B cell (primary cell): ENCODE results near the gene HOXD3. TPM values are rescaled to one million over a fixed set of nuclear protein-coding genes. Genes with fewer than 3 reads are reported as not detected.

Experiments
- ATAC-seq: fragments of 200-7000 bp; cut with Tn5 transposase; one replicate; pipeline ENCODE4 v1.10.0; 2021; ENCODE audit warnings: low read depth, mild to moderate bottlenecking, moderate number of reproducible peaks, moderate library complexity
- CTCF ChIA-PET: fragments of 350-600 bp; sonication (Branson Sonifier 250); formaldehyde crosslinking; loops from one replicate; lab custom pipeline; 2021; ENCODE audit warnings: antibody characterized with exemption, inconsistent platforms; lab: Charles Lee
- POLR2A ChIA-PET: fragments of 350-600 bp; sonication (Branson Sonifier 250); formaldehyde crosslinking; loops from one replicate; lab custom pipeline; 2021; ENCODE audit warnings: antibody characterized with exemption; lab: Charles Lee
- DNase-seq: peaks from one replicate; pipeline ENCODE4 v3.0.0; 2013
- H2AFZ ChIP-seq: 2 replicates; pipeline ENCODE4 v1.6.1; 2012; ENCODE audit warnings: mild to moderate bottlenecking, low read depth, low read length; ENCODE audit not compliant: insufficient read depth, poor library complexity, severe bottlenecking
- H3K27ac ChIP-seq, 2 donors: 1 replicate in 1 of 2; 2 replicates in 1 of 2; pipeline ENCODE4 v1.5.1; 2012 to 2013; ENCODE audit warnings: low read length in 2 of 2, mild to moderate bottlenecking in 2 of 2, moderate library complexity in 1 of 2
- H3K27me3 ChIP-seq, 4 experiments: fragments of 200-600 bp in 1 of 4; sonication (generic) in 1 of 4; replicated peaks in 1 of 4; 1 replicate in 2 of 4; 2 replicates in 2 of 4; pipeline versions ENCODE4 v1.6.1 to v1.7.0; 2013 to 2016; ENCODE audit warnings: low read length in 3 of 4, mild to moderate bottlenecking in 2 of 4, mixed read lengths in 1 of 4, moderate library complexity in 1 of 4; ENCODE audit not compliant: insufficient read depth in 4 of 4, control insufficient read depth in 3 of 4; ENCODE audit errors: control extremely low read depth in 1 of 4
- H3K36me3 ChIP-seq, 2 experiments: replicated peaks in 1 of 2; 1 replicate in 1 of 2; 2 replicates in 1 of 2; pipeline versions ENCODE4 v1.6.1 to v1.7.1; 2013; ENCODE audit warnings: low read length in 1 of 2; ENCODE audit not compliant: insufficient read depth in 2 of 2, control insufficient read depth in 1 of 2; ENCODE audit errors: control extremely low read depth in 1 of 2, extremely low read depth in 1 of 2
- H3K4me1 ChIP-seq, 2 donors: fragments of 200-600 bp in 1 of 2; sonication (generic) in 1 of 2; 1 replicate in 1 of 2; 2 replicates in 1 of 2; pipeline versions ENCODE4 v1.5.1 to v1.6.1; 2013 to 2017; ENCODE audit warnings: low read length in 2 of 2; ENCODE audit not compliant: control insufficient read depth in 2 of 2, insufficient read depth in 2 of 2
- H3K4me2 ChIP-seq: replicated peaks from 2 replicates; pipeline ENCODE3; 2012; ENCODE audit warnings: mild to moderate bottlenecking, low read depth, low read length; ENCODE audit not compliant: poor library complexity, severe bottlenecking
- H3K4me3 ChIP-seq, 5 experiments: fragments of 200-600 bp in 1 of 5; sonication (generic) in 1 of 5; 1 replicate in 3 of 5; 2 replicates in 2 of 5; pipeline versions ENCODE4 v1.5.1 to v1.7.0; 2011 to 2016; ENCODE audit warnings: low read length in 4 of 5, mild to moderate bottlenecking in 4 of 5, low read depth in 2 of 5, control low read depth in 1 of 5, moderate library complexity in 1 of 5; ENCODE audit not compliant: insufficient read depth in 1 of 5; ENCODE audit errors: control extremely low read depth in 1 of 5, extremely low read depth in 1 of 5
- H3K79me2 ChIP-seq: fragments of 200-600 bp; sonication (generic); one replicate; pipeline ENCODE4 v1.6.0; 2016; ENCODE audit warnings: low read length; ENCODE audit not compliant: control insufficient read depth, insufficient read depth
- H3K9ac ChIP-seq: fragments of 200-600 bp; sonication (generic); 2 replicates; pipeline ENCODE4 v1.6.1; 2017; ENCODE audit warnings: mild to moderate bottlenecking, low read length, moderate library complexity
- H3K9me3 ChIP-seq, 3 donors: one replicate each; pipeline versions ENCODE4 v1.6.1 to v1.7.1; 2013; ENCODE audit warnings: low read length in 2 of 3; ENCODE audit not compliant: control insufficient read depth in 2 of 3, insufficient read depth in 1 of 3; ENCODE audit errors: control extremely low read depth in 1 of 3
- H4K20me1 ChIP-seq: 2 replicates; pipeline ENCODE4 v1.6.0; 2012; ENCODE audit warnings: mild to moderate bottlenecking, low read length; ENCODE audit not compliant: insufficient read depth, control insufficient read depth, poor library complexity, severe bottlenecking
- H3K27ac Mint-ChIP-seq: one replicate; pipeline ENCODE4 v1.8.0; 2021; ENCODE audit warnings: mixed read lengths
- H3K27me3 Mint-ChIP-seq: one replicate; pipeline ENCODE4 v1.8.0; 2021; ENCODE audit warnings: mixed read lengths
- H3K4me1 Mint-ChIP-seq: one replicate; pipeline ENCODE4 v1.8.0; 2021; ENCODE audit warnings: mixed read lengths
- H3K4me3 Mint-ChIP-seq: one replicate; pipeline ENCODE4 v1.8.0; 2021; ENCODE audit warnings: mixed read lengths
- H3K9me3 Mint-ChIP-seq: one replicate; pipeline ENCODE4 v1.8.0; 2022; ENCODE audit warnings: mixed read lengths; ENCODE audit not compliant: insufficient read depth
- CTCF ChIP-seq: fragments of 200-600 bp; IDR thresholded peaks from one replicate; pipeline ENCODE4 v1.8.0; 2022; ENCODE audit warnings: antibody characterized with exemption, mild to moderate bottlenecking
- EZH2 ChIP-seq: IDR thresholded peaks from 2 replicates; pipeline ENCODE4 v1.6.1; 2012; ENCODE audit warnings: borderline replicate concordance, low read depth, mild to moderate bottlenecking, moderate library complexity, low read length; ENCODE audit not compliant: insufficient read depth, poor library complexity, severe bottlenecking
- WGBS: methylation state at CpG from one replicate; pipeline ENCODE4 v1.1.5; 2013; ENCODE audit warnings: missing lambda C conversion rate; ENCODE audit not compliant: insufficient coverage; 5-methylcytosine and 5-hydroxymethylcytosine counted together
- intact Hi-C: fragments of 100-400 bp; cut with micrococcal nuclease; formaldehyde crosslinking; loops from one replicate; pipeline ENCODE4 v1.10.0; 2022
- polyA plus RNA-seq: library from polyadenylated mRNA; depleted of rRNA; stranded (reverse); fragments of >200 nt; gene quantifications from 2 replicates; pipeline ENCODE4 v1.2.3, GENCODE V29; 2012
- total RNA-seq, 2 donors: library from RNA; stranded (reverse); fragments of 120-200 nt in 1 of 2; gene quantifications; 1 replicate in 1 of 2; 2 replicates in 1 of 2; pipeline versions ENCODE4 v1.2.3 to v1.2.4, GENCODE V29; 2013 to 2022

The HOXD3 gene
- total and polyA plus RNA-seq, 2 donors (not counting 1 experiment from before 2014, with no cell fraction given), result not detected

DNA sequence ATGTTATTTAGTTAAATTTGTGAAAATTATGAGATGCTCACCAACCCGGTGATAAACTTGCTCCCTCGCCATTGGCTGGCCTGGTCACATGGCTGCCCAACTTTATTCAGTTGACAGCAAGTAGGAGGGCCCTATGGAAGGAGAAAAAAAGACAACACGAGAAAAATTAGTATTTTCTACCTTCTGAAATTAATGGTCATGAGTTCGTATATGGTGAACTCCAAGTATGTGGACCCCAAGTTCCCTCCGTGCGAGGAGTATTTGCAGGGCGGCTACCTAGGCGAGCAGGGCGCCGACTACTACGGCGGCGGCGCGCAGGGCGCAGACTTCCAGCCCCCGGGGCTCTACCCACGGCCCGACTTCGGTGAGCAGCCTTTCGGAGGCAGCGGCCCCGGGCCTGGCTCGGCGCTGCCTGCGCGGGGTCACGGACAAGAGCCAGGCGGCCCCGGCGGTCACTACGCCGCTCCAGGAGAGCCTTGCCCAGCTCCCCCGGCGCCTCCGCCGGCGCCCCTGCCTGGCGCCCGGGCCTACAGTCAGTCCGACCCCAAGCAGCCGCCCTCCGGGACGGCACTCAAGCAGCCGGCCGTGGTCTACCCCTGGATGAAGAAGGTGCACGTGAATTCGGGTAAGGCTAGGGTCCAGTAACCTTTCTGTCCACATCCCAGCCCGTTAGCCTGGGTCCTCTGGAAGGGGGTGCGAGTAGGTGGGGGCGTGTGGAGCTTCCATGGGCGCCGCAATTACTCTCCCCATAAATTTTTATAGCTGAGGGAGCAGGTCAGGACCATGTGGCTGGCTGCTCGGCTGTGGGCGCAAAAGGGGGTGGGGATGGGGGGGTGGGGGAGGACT, 5.4 kb upstream of the HOXD3 start, which contains the start of gene HOXD4:
TSS of gene HOXD4 (plus strand) at position 109 of the 846 bp plus-strand sequence. CDS start at position 193, 84 bp downstream.
- DNase-seq (no peak), ATAC-seq (no peak)
- peaks cover 0 to 86% (median 55%) of the 10 kb centered on the region in 4 experiments for H3K27me3 ChIP-seq
- no peak within 1 kb of the TSS for H2AFZ ChIP-seq
- Mint-ChIP-seq H3K27me3 (peaks cover 85% of the 10 kb centered on the region), H3K9me3 (no peaks in the 10 kb centered on the region), H3K4me3 (no peak within 1 kb of the TSS), H3K27ac (no peak within 1 kb of the TSS), H3K4me1 (no peaks in the 10 kb centered on the region)
- CTCF ChIA-PET, result no interaction called here
- H4K20me1 ChIP-seq, result no peaks in the 10 kb centered on the region
- no peaks in the 10 kb centered on the region for H3K79me2 ChIP-seq
- intact Hi-C loops, result no loop called here
- no peak for TF ChIP-seq CTCF
- no peak for TF ChIP-seq EZH2
- no peak within 1 kb of the TSS for H3K4me3 ChIP-seq
- WGBS, result 11% methylated on average over 51 of the region's 55 CpGs
- no peak within 1 kb of the TSS for H3K27ac ChIP-seq
- no peaks in the 10 kb centered on the region for H3K36me3 ChIP-seq
- no peak within 1 kb of the TSS for H3K4me2 ChIP-seq
- peaks cover 0 to 7% of the 10 kb centered on the region in 2 donors for H3K4me1 ChIP-seq
- POLR2A ChIA-PET, result no interaction called here
- peaks cover 0 to 29% (median 0%) of the 10 kb centered on the region in 3 donors for H3K9me3 ChIP-seq
- no peak within 1 kb of the TSS for H3K9ac ChIP-seq
